GM18519 (cell line): ENCODE measurements around the gene MEGF8.
"Not testable (repeated sequence)": the region's sequence is repeated elsewhere in the genome, so short reads cannot be mapped to it uniquely, and the experiment has no call there.

ENCODE experiments used
- ATAC-seq: cut with Tn5 transposase; IDR thresholded peaks from one replicate; pipeline ENCODE4 v1.9.1; 2021; ENCODE audit warnings: mild to moderate bottlenecking, moderate library complexity; ENCODE audit not compliant: unreplicated experiment, low FRiP score

Gene MEGF8

DNA sequence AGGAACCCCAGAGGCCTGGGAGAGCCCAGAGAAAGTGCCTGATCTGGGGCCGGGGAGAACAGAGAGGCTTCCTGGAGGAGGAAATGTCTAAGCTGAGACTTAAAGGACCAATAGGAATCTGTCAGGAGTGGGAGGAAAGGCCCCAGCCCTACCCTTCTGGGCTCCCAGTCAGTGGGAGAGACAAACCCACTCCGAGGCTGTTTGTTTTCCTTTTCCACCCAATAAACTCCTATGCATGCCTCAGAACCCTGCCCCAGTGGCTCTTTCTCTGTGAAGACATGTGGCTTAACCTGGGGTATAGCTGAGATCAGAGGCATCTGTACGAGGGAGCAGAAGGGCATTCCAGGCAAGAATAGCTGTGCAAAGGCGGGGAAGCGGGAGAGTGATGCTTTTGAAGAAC, 1.9 kb downstream of the MEGF8 start:
- no peak for ATAC-seq

DNA sequence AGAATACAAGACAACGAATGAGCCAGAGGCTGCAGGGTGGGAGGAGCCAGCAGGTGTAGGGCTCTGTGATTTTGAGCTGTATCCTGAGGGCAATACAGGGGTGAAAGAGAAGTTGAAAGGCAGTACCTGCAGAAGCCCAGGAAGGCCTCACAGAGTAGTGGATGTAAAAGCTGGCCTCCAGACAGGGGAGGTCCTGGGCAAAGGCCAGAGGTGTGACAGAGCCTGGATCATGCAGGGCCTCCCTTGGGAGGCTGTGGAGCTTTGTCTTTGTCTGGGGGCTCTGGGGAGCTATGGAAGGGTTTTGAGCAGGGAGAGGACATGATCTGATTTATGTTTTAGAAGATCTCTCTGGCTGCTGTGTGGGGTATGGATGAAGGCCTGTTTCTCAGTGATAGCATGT, 2.7 kb downstream of the MEGF8 start:
- no peak for ATAC-seq

DNA sequence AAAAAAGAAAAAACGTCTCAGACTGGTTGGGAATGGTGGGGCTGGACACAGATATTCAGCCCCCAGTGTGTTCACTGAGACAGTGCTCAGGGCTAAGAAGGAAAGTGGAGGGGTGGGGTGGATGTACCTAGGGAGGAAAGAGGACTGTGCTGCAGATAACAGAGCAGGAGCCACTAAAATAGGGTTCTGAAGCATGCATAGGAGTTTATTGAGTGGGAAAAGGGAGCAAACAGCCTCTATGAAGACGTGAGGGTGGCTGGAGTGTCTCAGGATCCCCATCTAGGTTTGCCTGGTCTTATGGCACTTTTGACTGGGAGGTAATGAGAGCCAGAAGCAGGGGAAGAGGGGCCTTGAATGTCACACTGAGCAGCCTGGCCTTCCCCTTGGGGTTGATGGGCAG, 3.4 kb downstream of the MEGF8 start:
- ATAC-seq = no peak

DNA sequence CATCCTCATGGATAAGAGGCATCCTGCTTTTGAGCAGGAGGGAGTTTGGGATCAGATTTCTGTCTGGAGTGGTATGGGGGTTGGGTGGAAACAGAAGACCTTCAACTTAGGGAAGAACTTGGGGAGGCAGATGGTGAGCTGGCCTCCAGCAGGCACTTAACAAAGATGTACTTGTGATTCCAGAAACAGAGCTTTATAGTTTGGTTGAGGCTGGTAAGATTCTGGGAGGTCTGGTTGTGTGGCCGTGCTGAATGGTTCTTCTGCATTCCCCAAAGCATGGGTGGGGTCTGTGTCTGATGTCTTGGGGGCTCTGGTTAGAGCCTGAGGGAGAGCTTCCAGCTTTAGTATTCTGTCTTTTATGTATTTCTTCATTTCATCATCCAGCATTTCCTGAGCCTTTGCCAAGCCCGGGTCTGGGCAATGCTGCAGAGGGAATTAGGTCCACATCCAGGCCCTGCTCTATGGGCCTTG, 4.8 kb downstream of the MEGF8 start:
- ATAC-seq = no peak

GRCh38 chr19:42331333-42331732, 5.9 kb downstream of the MEGF8 start:
- not testable (repeated sequence) for ATAC-seq

DNA sequence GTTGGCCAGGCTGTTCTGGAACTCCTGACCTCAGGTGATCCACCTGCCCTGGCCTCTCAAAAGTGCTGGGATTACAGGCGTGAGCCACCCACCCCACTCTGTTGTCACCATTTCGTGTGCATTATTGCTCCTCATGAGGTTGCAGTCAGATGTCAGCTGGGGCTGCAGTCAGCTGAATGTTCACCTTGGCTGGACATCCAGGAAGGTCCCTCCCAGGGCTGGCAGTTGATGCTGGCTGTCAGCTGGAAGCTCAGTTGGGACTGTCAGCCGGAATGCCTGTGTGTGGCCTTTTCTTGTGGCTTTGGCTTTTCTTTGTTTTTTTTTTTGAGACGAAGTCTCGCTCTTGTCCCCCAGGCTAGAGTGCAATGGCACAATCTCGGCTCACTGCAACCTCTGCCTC, 6.6 kb downstream of the MEGF8 start:
- ATAC-seq = no peak

GRCh38 chr19:42333018-42333417, 7.6 kb downstream of the MEGF8 start:
- ATAC-seq = no peak

DNA sequence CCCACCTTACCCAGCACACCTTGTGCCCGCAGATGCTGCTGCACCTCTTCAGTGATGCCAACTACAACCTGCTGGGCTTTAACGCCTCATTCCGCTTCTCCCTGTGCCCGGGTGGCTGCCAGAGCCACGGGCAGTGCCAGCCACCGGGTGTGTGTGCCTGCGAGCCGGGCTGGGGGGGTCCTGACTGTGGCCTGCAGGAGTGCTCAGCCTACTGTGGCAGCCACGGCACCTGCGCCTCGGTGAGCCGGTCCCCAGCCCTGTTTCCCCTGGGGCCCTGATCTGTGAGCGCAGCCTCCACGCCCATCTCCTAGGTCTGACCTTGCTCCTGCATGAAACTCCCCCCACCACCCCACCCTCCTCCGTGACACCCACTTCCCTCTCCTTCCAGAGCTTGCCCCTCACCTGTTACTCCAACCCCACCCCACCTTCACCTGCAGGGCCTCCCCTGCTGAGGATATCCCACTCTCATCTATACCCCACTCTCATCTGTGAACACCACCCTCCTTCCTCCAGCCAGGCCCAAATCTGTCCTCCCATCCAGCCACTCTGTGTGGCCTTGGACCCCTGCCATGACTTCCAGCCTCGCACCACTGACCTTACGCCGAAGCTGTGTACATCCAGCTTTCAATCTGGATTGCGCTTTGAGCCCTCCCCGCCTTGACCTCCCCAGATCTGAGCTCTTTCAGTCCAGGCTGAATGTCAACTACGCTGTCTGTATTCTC, 8.7 kb downstream of the MEGF8 start:
- no peak for ATAC-seq

GRCh38 chr19:42334697-42335373, 9.4 kb downstream of the MEGF8 start:
- ATAC-seq = no peak

- no peak for ATAC-seq
Observed at GRCh38 chr19:42335374-42335936, 10.0 kb downstream of the MEGF8 start.

DNA sequence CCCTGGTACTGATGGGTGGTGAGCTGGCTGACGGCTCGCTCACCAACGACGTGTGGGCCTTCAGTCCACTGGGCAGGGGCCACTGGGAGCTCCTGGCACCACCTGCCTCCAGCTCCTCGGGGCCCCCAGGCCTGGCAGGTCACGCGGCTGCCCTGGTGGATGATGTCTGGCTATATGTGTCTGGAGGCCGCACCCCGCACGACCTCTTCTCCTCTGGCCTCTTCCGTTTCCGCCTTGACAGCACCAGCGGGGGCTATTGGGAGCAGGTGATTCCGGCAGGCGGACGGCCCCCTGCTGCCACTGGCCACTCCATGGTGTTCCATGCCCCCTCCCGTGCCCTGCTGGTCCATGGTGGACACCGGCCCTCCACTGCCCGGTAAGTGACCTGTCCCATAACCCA, 10.5 kb downstream of the MEGF8 start:
- ATAC-seq = no peak

- ATAC-seq = not testable (repeated sequence)
Observed at GRCh38 chr19:42339126-42339860, 13.9 kb downstream of the MEGF8 start.

DNA sequence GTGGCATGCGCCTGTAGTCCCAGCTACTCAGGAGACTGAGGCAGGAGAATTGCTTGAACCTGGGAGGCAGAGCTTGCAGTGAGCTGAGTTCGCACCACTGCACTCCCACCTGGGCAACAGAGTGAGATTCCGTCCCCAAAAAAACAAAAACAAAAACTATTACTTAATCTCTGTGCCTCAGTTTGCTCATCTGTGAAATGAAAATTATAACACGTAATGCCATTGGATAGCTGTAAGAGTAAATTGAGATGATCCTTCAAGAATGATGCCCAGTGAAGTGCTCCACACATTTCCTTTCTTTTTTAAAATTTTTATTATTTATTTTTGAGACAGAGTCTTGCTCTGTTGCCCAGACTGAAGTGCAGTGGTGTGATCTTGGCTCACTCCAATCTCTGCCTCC, 14.5 kb downstream of the MEGF8 start:
- ATAC-seq = not testable (repeated sequence)

- no peak for ATAC-seq
Observed at GRCh38 chr19:42343344-42344110, 18.1 kb downstream of the MEGF8 start.

DNA sequence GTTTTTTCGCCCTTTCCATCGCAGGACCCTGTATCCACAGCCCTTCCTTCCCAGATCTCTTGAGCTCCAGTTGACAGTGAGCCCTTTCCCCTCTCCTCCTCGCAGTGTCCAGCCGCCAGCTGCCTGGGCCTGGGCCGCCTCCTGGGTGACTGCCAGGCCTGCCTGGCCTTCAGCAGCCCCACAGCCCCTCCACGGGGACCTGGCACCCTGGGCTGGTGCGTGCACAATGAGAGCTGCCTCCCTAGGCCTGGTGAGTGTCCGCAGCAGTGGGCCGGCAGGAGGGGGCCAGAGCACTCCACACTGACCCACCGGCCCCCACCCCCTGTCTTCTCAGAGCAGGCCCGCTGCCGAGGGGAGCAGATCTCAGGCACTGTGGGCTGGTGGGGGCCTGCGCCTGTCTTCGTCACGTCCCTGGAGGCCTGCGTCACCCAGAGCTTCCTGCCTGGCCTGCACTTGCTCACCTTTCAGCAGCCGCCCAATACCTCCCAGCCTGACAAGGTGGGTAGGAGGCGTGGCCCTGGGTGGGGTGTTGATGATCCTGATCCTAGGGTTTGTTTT, 19.0 kb downstream of the MEGF8 start:
- ATAC-seq = no peak

GRCh38 chr19:42345191-42345812, 19.9 kb downstream of the MEGF8 start:
- no peak for ATAC-seq

- ATAC-seq = no peak
Observed at GRCh38 chr19:42348211-42348610, 22.8 kb downstream of the MEGF8 start.

DNA sequence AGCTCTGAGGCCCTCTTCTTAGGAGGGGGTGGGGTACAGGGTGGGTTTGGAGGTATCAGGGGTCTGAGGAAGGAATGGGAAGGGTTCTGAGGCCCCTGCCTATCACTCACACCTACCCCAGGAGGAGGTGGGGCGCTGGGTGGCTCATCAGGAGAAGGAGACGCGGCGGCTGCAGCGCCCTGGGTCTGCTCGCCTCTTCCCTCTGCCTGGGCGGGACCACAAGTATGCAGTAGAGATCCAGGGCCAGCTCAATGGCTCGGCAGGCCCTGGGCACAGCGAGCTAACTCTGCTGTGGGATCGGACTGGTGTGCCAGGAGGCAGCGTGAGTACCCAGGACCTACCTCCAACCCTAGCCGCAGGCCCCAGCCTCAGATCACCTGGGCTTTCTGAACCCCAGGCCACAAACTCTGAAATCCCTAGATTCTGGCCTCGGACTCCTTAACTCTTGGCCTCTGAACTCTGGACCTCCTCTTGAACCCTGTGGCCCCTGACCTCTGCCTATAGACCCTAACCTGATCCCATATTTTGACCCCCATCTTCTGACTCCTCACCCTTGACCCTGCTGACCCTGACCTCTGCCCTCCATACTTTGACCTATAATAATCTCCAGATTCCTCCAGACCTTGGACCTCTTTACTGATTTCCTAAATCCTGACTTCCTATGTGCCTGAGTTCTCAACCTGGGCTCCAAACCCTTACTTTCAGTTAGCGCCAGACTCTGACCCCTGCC, 24.1 kb downstream of the MEGF8 start:
- ATAC-seq = no peak

- no peak for ATAC-seq
Observed at GRCh38 chr19:42350417-42350816, 25.0 kb downstream of the MEGF8 start.
